K562 treated with DMSO at 1 percent for 4 hours (cell line): ENCODE data around the gene PCDHGA9. TPM values are rescaled to one million over a fixed set of nuclear protein-coding genes. Genes with fewer than 3 reads are reported as not detected.

Experiments used
- total RNA-seq: library from RNA; unstranded; fragments of 300-600 nt; gene quantifications from 2 replicates; pipeline ENCODE4 v1.2.3, GENCODE V29; 2022; ENCODE audit not compliant: insufficient read depth

The PCDHGA9 gene
- total RNA-seq, 1 experiment from 2014 or later: not detected

GRCh38 chr5:141430332-141431113, 27.9 kb downstream of the PCDHGA9 start, which contains the start of gene PCDHGA12:
Gene PCDHGA12, plus strand, starts transcription at chr5:141430507. Its CDS starts 253 bp downstream, at chr5:141430760.

Other genes starting within 250 kb of the PCDHGA9 start
- not detected in 2 replicates for gene PCDHB7, start 230.1 kb upstream of the PCDHGA9 start, total RNA-seq
- gene PCDHB8, start 225.0 kb upstream of the PCDHGA9 start, total RNA-seq: not detected in 2 replicates
- gene PCDHB16, start 220.4 kb upstream of the PCDHGA9 start, total RNA-seq: not detected in 2 replicates
- not detected in 2 replicates for gene PCDHB9, start 215.6 kb upstream of the PCDHGA9 start, total RNA-seq
- not detected in 2 replicates for gene PCDHB10, start 210.4 kb upstream of the PCDHGA9 start, total RNA-seq
- not detected in 2 replicates for gene PCDHB11, start 203.2 kb upstream of the PCDHGA9 start, total RNA-seq
- gene PCDHB12, start 194.1 kb upstream of the PCDHGA9 start, total RNA-seq: not detected in 2 replicates
- not detected in 2 replicates for gene PCDHB13, start 188.9 kb upstream of the PCDHGA9 start, total RNA-seq
- gene PCDHB14, start 179.4 kb upstream of the PCDHGA9 start, total RNA-seq: not detected in 2 replicates
- not detected in 2 replicates for gene PCDHB15, start 157.4 kb upstream of the PCDHGA9 start, total RNA-seq
- gene SLC25A2, start 98.7 kb upstream of the PCDHGA9 start, total RNA-seq: not detected in 2 replicates
- 87.4 and 92.8 TPM in 2 replicates for gene TAF7, start 82.0 kb upstream of the PCDHGA9 start, total RNA-seq
- 0.37 TPM in 1 of 2 replicates, not detected in the other for gene PCDHGA1, start 72.3 kb upstream of the PCDHGA9 start, total RNA-seq
- 0.12 TPM in 1 of 2 replicates, not detected in the other for gene PCDHGA2, start 64.0 kb upstream of the PCDHGA9 start, total RNA-seq
- 0.46 TPM in 1 of 2 replicates, not detected in the other for gene PCDHGA3, start 58.9 kb upstream of the PCDHGA9 start, total RNA-seq
- gene PCDHGB1, start 52.7 kb upstream of the PCDHGA9 start, total RNA-seq: not detected in 2 replicates
- gene PCDHGA4, start 47.8 kb upstream of the PCDHGA9 start, total RNA-seq: 0.42 and 0.76 TPM in 2 replicates
- gene PCDHGB2, start 42.8 kb upstream of the PCDHGA9 start, total RNA-seq: 0.48 and 0.70 TPM in 2 replicates
- 0.16 TPM in 1 of 2 replicates, not detected in the other for gene PCDHGA5, start 38.6 kb upstream of the PCDHGA9 start, total RNA-seq
- gene PCDHGB3, start 32.5 kb upstream of the PCDHGA9 start, total RNA-seq: 0.51 and 0.74 TPM in 2 replicates
- 0.27 and 0.35 TPM in 2 replicates for gene PCDHGA6, start 28.9 kb upstream of the PCDHGA9 start, total RNA-seq
- not detected in 2 replicates for gene PCDHGA7, start 20.0 kb upstream of the PCDHGA9 start, total RNA-seq
- 0.21 TPM in 1 of 2 replicates, not detected in the other for gene PCDHGB4, start 15.1 kb upstream of the PCDHGA9 start, total RNA-seq
- gene PCDHGA8, start 10.1 kb upstream of the PCDHGA9 start, total RNA-seq: 0.24 TPM in 1 of 2 replicates, not detected in the other
- gene PCDHGB5, start 4.8 kb upstream of the PCDHGA9 start, total RNA-seq: not detected in 2 replicates
- gene PCDHGB6, start 5.2 kb downstream of the PCDHGA9 start, total RNA-seq: not detected in 2 replicates
- gene PCDHGA10, start 10.2 kb downstream of the PCDHGA9 start, total RNA-seq: not detected in 2 replicates
- not detected in 2 replicates for gene PCDHGB7, start 14.9 kb downstream of the PCDHGA9 start, total RNA-seq
- not detected in 2 replicates for gene PCDHGA11, start 18.3 kb downstream of the PCDHGA9 start, total RNA-seq
- not detected in 2 replicates for gene PCDHGA12, start 27.7 kb downstream of the PCDHGA9 start, total RNA-seq
- gene PCDHGC3, start 73.2 kb downstream of the PCDHGA9 start, total RNA-seq: not detected in 2 replicates
- gene PCDHGC4, start 82.3 kb downstream of the PCDHGA9 start, total RNA-seq: not detected in 2 replicates
- not detected in 2 replicates for gene PCDHGC5, start 86.3 kb downstream of the PCDHGA9 start, total RNA-seq
- 152 and 168 TPM in 2 replicates for gene DIAPH1, start 216.2 kb downstream of the PCDHGA9 start, total RNA-seq
- gene HDAC3, start 234.1 kb downstream of the PCDHGA9 start, total RNA-seq: 85.2 and 117 TPM in 2 replicates
- gene RELL2, start 234.2 kb downstream of the PCDHGA9 start, total RNA-seq: 10.2 and 10.3 TPM in 2 replicates
- 11.2 and 13.6 TPM in 2 replicates for gene FCHSD1, start 248.6 kb downstream of the PCDHGA9 start, total RNA-seq